ENCODE data around the gene TANC1. TPM values are rescaled to one million over a fixed set of nuclear protein-coding genes. Genes with fewer than 3 reads are reported as not detected.

TANC1 gene
- total and polyA plus RNA-seq, 2 of the 4 experiments (the other 2 are of a cell fraction), result 10.2 to 12.9 TPM

DNA sequence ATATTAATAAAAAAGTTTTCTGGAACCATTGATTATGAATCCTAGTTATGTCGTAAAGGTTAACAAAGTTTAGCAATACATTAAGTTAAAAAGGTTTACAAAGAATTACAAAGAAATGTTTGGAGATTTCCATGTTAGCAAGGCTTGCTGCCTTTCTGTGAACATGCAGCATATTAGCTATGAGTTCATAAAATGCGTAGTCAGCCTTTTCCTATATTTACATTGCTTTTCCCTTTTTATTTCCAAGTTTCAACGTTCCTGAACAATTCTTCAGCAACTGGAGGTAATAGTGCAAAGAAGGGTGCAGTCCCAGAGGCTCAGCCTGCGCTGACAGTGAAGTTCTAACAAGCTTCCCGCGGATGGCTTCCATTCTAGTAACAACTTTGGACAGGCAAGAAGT is 266.4 kb downstream of the TANC1 start:
- CTCF ChIA-PET, result no interaction called here
- Histone ChIP-seq H3K9me3 (ENCODE audit: control insufficient read depth, insufficient read depth, low read length) (no peaks in the 10 kb centered on the region), H2BK20ac (ENCODE audit: low read depth, low read length) (no peak overlapping the region), H2BK15ac (ENCODE audit: low read depth, low read length) (no peak overlapping the region), H4K8ac (ENCODE audit: low read depth in 2 of 2, low read length in 2 of 2) (no peak overlapping the region), H3K9me1 (ENCODE audit: insufficient read depth, low read length) (no peaks in the 10 kb centered on the region; the same call in 1 of the 2 replicates), H3K18ac (ENCODE audit: low read depth, low read length) (no peak overlapping the region), H3K4me2 (ENCODE audit: low read depth, low read length) (no peak overlapping the region), H4K5ac (ENCODE audit: low read depth, low read length) (no peak overlapping the region), H3K27me3 (ENCODE audit: control insufficient read depth, insufficient read depth, low read length) (no peaks in the 10 kb centered on the region), H3K14ac (replicated peaks; ENCODE audit: low read depth, low read length) (no peak overlapping the region), H3K23ac (ENCODE audit: low read depth, low read length) (no peak overlapping the region), H3K36me3 (ENCODE audit: control insufficient read depth, insufficient read depth, low read length) (peaks cover 37% of the 10 kb centered on the region), H3K79me1 (ENCODE audit: low read depth in 1 of 2, low read length in 2 of 2) (peaks cover 0 to 7% of the 10 kb centered on the region in 2 experiments; a peak in 1 of 4 replicates), H3K56ac (ENCODE audit: extremely low read depth, insufficient read depth, low read length) (no peak overlapping the region), H3K4ac (ENCODE audit: low read depth, low read length) (no peak overlapping the region), H3K4me3 (ENCODE audit: insufficient read depth, low read depth, low read length) (no peak overlapping the region), H4K20me1 (ENCODE audit: insufficient read depth, low read length) (no peaks in the 10 kb centered on the region; the same call in none of the 2 replicates), H3K4me1 (ENCODE audit: control insufficient read depth, insufficient read depth, low read length) (no peaks in the 10 kb centered on the region; the same call in 1 of the 2 replicates), H4K91ac (ENCODE audit: insufficient read depth, low read depth, low read length) (no peak overlapping the region), H3K27ac (ENCODE audit: insufficient read depth, low read length) (no peak overlapping the region), H3K9ac (ENCODE audit: low read depth, low read length) (no peak overlapping the region), H2BK120ac (ENCODE audit: low read depth, low read length) (no peak overlapping the region), H2AFZ (replicated peaks; ENCODE audit: low read length, poor library complexity) (no peak overlapping the region), H2AK9ac (replicated peaks; ENCODE audit: low read depth, low read length, poor library complexity) (no peak overlapping the region), H2BK5ac (ENCODE audit: low read depth, low read length, poor library complexity, severe bottlenecking) (no peak overlapping the region), H2AK5ac (ENCODE audit: low read depth, low read length) (no peak overlapping the region)
- dilution Hi-C loops (cut with HindIII; ENCODE audit: low sequenced_read_pairs, unreplicated experiment), result no loop called here
- POLR2A ChIA-PET (ENCODE audit: unreplicated experiment), result no interaction called here
- DNase-seq (no peak), ATAC-seq (ENCODE audit: low read depth) (no peak)
- in situ Hi-C loops (cut with MboI; ENCODE audit: low sequenced_read_pairs), result no loop called here
- TF ChIP-seq, protein P1, sequence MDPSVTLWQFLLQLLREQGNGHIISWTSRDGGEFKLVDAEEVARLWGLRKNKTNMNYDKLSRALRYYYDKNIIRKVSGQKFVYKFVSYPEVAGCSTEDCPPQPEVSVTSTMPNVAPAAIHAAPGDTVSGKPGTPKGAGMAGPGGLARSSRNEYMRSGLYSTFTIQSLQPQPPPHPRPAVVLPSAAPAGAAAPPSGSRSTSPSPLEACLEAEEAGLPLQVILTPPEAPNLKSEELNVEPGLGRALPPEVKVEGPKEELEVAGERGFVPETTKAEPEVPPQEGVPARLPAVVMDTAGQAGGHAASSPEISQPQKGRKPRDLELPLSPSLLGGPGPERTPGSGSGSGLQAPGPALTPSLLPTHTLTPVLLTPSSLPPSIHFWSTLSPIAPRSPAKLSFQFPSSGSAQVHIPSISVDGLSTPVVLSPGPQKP (IDR thresholded peaks at IDR 0.05; ENCODE audit: borderline replicate concordance, low read depth, low read length), result no peak
- TF ChIP-seq MAFK (IDR thresholded peaks at IDR 0.05; ENCODE audit: low read depth, low read length), result peak; percentile 75
- WGBS, 2 experiments (ENCODE audit: extremely low coverage in 2 of 2, insufficient read length in 1 of 2), result no CpG with 5 or more reads among the region's 6 CpGs
- intact Hi-C loops (cut with micrococcal nuclease), result loop anchor here (10.0 kb wide), 1 partner anchor 480 kb away; the partner anchor contains the start of gene MARCHF7
- BruUV-seq (replicated peaks), result no TSS peak

All from IMR-90 (cell line).